ENCODE results near the gene ALPL. TPM values are rescaled to one million over a fixed set of nuclear protein-coding genes. Genes with fewer than 3 reads are reported as not detected.

The ALPL gene
- total and polyA plus RNA-seq, 9 of the 15 experiments (the other 6 are each of a cell fraction or from before 2014, with no cell fraction given), result 0.04 to 0.38 (median 0.18) TPM; not detected in 4

- Histone ChIP-seq H3K36me3 (ENCODE audit: control insufficient read depth, insufficient read depth, low read length) (no peaks in the 10 kb centered on the region), H3K27ac (ENCODE audit: extremely low read depth, low read depth, low read length) (no peak overlapping the region), H4K20me1 (replicated peaks; ENCODE audit: control insufficient read depth, insufficient read depth, low read length) (peaks cover 4% of the 10 kb centered on the region), H3K4me1 (replicated peaks in 1 of 2; ENCODE audit: control insufficient read depth in 2 of 2, insufficient read depth in 2 of 2, low read length in 2 of 2) (peaks cover 6 to 20% of the 10 kb centered on the region in 2 experiments; a peak in 3 of 5 replicates), H3K4me3 (no peak overlapping the region), H3K9me1 (ENCODE audit: control insufficient read depth, insufficient read depth, low read length) (no peaks in the 10 kb centered on the region), H3K9me3 (replicated peaks; ENCODE audit: control insufficient read depth, insufficient read depth, low read depth, low read length) (no peaks in the 10 kb centered on the region), H3K27me3 (ENCODE audit: control insufficient read depth in 2 of 2, insufficient read depth in 2 of 2, low read length in 2 of 2) (peaks cover 0 to 27% of the 10 kb centered on the region in 2 experiments; a peak in 3 of 5 replicates), H3K9ac (ENCODE audit: insufficient read depth in 1 of 2, low read depth in 2 of 2, low read length in 2 of 2) (0 out of 4 replicates have a peak overlapping the region, but pooled peaks of 1 of the 2 experiments have one; percentile 41), H3K79me2 (ENCODE audit: control insufficient read depth, insufficient read depth, low read length) (no peaks in the 10 kb centered on the region), H3K4me2 (ENCODE audit: insufficient read depth, low read length) (no peak overlapping the region), H2AFZ (ENCODE audit: low read depth, low read length) (no peak overlapping the region)
- intact Hi-C loops (cut with micrococcal nuclease), result no loop called here
- no TSS peak for BruUV-seq (replicated peaks)
- TF ChIP-seq ZNF695 (CRISPR knock-in tag; IDR thresholded peaks at IDR 0.05), result no peak
- no peak for TF ChIP-seq NELFE (IDR thresholded peaks at IDR 0.05; ENCODE audit: insufficient read depth, insufficient read length)
- TF ChIP-seq BCOR (IDR thresholded peaks at IDR 0.05), result peak; percentile 84
- no peak for TF ChIP-seq FOXP1 (CRISPR knock-in tag; IDR thresholded peaks at IDR 0.05)
- TF ChIP-seq ZNF121 (CRISPR knock-in tag; conservative IDR thresholded peaks at IDR 0.05), result no peak
- no peak for TF ChIP-seq FOXJ3 (CRISPR knock-in tag; IDR thresholded peaks at IDR 0.05)
- TF ChIP-seq KDM1A (IDR thresholded peaks at IDR 0.05), result peak in 1 of 2 experiments; percentile 70; a peak in 2 of 4 replicates
- peak; percentile 91 for TF ChIP-seq ZFP36 (IDR thresholded peaks at IDR 0.05; ENCODE audit: low read depth, low read length, partially characterized antibody)
- 0 out of 2 replicates have a peak, but pooled peaks have one; percentile 69 for TF ChIP-seq PTBP1 (IDR thresholded peaks at IDR 0.05; ENCODE audit: low read depth, low read length)
- TF ChIP-seq RBM25 (IDR thresholded peaks at IDR 0.05; ENCODE audit: low read depth, low read length, severe bottlenecking), result peak; percentile 88
- TF ChIP-seq ZNF224 (CRISPR knock-in tag; IDR thresholded peaks at IDR 0.05), result no peak
- peak; percentile 38; the same call in 1 of the 2 replicates for TF ChIP-seq HDAC2 (IDR thresholded peaks at IDR 0.05)
- no peak for TF ChIP-seq ZNF12 (CRISPR knock-in tag; IDR thresholded peaks at IDR 0.05)
- no peak for TF ChIP-seq HIVEP1 (CRISPR knock-in tag; IDR thresholded peaks at IDR 0.05)
- TF ChIP-seq, protein P1, sequence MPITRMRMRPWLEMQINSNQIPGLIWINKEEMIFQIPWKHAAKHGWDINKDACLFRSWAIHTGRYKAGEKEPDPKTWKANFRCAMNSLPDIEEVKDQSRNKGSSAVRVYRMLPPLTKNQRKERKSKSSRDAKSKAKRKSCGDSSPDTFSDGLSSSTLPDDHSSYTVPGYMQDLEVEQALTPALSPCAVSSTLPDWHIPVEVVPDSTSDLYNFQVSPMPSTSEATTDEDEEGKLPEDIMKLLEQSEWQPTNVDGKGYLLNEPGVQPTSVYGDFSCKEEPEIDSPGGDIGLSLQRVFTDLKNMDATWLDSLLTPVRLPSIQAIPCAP (CRISPR knock-in tag; IDR thresholded peaks at IDR 0.05; ENCODE audit: borderline replicate concordance), result no peak
- TF ChIP-seq, protein P2, sequence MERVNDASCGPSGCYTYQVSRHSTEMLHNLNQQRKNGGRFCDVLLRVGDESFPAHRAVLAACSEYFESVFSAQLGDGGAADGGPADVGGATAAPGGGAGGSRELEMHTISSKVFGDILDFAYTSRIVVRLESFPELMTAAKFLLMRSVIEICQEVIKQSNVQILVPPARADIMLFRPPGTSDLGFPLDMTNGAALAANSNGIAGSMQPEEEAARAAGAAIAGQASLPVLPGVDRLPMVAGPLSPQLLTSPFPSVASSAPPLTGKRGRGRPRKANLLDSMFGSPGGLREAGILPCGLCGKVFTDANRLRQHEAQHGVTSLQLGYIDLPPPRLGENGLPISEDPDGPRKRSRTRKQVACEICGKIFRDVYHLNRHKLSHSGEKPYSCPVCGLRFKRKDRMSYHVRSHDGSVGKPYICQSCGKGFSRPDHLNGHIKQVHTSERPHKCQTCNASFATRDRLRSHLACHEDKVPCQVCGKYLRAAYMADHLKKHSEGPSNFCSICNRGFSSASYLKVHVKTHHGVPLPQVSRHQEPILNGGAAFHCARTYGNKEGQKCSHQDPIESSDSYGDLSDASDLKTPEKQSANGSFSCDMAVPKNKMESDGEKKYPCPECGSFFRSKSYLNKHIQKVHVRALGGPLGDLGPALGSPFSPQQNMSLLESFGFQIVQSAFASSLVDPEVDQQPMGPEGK (CRISPR knock-in tag; IDR thresholded peaks at IDR 0.05; ENCODE audit: borderline replicate concordance), result no peak
- TF ChIP-seq NFXL1 (CRISPR knock-in tag; IDR thresholded peaks at IDR 0.05), result no peak
- peak; percentile 70 for TF ChIP-seq SMARCA5 (IDR thresholded peaks at IDR 0.05)
- TF ChIP-seq ADNP (tag; IDR thresholded peaks at IDR 0.05), result peak; percentile 68
- TF ChIP-seq NFE2 (IDR thresholded peaks at IDR 0.05; ENCODE audit: low read depth), result 0 out of 2 replicates have a peak, but pooled peaks have one; percentile 17
- no peak for TF ChIP-seq CBX5 (IDR thresholded peaks at IDR 0.05; ENCODE audit: borderline replicate concordance, low read depth)
- FAIRE-seq (peak; percentile 48), DNase-seq (ENCODE audit: extremely low read depth in 1 of 4, low spot score in 3 of 4) (no peak), ATAC-seq (no peak)
- WGBS (ENCODE audit: insufficient coverage, low coverage, missing lambda C conversion rate), result 29% methylated on average over 14 of the region's 14 CpGs
- ChIA-PET CTCF (ENCODE audit: low intra/inter-chr PET ratio) (no interaction called here), POLR2A (interaction anchor here (0.9 kb wide), 1 partner anchor 46 kb away, joined by 4 read pairs; no protein-coding TSS in a partner anchor)
- in situ Hi-C loops (cut with MboI), result no loop called here
These were observed 55.4 kb downstream of the ALPL start for GRCh38 chr1:21564521-21565095.
